NCI-H524 (cell line): Measurements from ENCODE around the gene MND1.
A peak's percentile ranks its signal among the peaks of the same experiment; 100 is the strongest.
"Not testable (repeated sequence)": the region's sequence is repeated elsewhere in the genome, so short reads cannot be mapped to it uniquely, and the experiment has no call there.

ENCODE experiments used
- DNase-seq, 2 experiments: peaks; one replicate each; lab custom pipeline; 2025; lab: John Stamatoyannopoulos, UW

Gene MND1

GRCh38 chr4:153440475-153440874, 96.0 kb downstream of the MND1 start:
- no peak for DNase-seq

GRCh38 chr4:153447175-153447905, 102.9 kb downstream of the MND1 start:
- DNase-seq = no peak

GRCh38 chr4:153448003-153448731, 103.7 kb downstream of the MND1 start:
- peak in 1 of 2 experiments; percentile 5 for DNase-seq

GRCh38 chr4:153449338-153449737, 104.8 kb downstream of the MND1 start:
- DNase-seq = no peak

GRCh38 chr4:153450544-153450917, 106.0 kb downstream of the MND1 start:
- DNase-seq = no peak

DNA sequence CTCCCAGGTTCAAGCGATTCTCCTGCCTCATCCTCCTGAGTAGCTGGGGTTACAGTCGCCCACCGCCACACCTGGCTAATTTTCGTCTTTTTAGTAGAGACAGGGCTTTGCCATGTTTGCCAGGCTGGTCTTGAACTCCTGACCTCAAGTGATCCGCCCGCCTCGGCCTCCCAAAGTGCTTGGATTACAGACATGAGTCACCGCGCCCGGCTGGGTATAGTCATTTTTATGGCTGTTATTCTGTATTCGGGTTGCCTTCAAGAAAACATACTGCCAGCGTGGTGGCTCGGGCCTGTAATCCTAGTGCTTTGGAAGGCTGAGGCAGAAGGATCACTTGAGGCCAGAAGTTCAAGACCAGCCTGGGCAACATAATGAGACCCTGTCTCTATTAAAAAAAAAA, 106.7 kb downstream of the MND1 start:
- not testable (repeated sequence) for DNase-seq

GRCh38 chr4:153451911-153452657, 107.6 kb downstream of the MND1 start:
- no peak for DNase-seq

GRCh38 chr4:153452658-153453378, 108.3 kb downstream of the MND1 start:
- DNase-seq = no peak

DNA sequence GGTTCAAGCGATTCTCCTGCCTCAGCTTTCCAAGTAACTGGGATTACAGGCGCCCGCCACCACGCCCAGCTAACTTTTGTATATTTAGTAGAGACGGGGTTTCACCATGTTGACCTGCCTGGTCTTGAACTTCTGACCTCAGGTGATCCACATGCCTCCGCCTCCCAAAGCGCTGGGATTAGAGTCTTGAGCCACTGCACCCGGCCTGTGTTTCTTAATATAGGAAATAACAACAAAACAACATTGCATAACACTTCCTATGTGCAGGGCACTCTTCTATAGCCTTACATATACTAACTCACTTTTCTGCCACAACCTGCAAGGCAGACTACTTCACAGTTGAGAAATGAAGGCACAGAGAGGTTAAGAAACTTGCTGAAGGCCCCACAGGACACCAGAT, 108.9 kb downstream of the MND1 start:
- no peak for DNase-seq

- no peak for DNase-seq
Measured at GRCh38 chr4:153458969-153459368, 114.5 kb downstream of the MND1 start.

DNA sequence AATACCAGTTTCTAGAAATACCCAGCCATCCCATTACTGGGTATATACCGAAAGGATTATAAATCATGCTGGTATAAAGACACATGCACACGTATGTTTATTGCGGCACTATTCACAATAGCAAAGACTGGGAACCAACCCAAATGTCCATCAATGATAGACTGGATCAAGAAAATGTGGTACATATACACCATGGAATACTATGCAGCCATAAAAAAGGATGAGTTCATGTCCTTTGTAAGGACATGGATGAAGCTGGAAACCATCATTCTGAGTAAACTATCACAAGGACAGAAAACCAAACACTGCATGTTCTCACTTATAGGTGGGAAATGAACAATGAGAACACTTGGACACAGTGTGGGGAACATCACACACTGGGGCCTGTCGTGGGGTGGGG, 117.1 kb downstream of the MND1 start:
- DNase-seq = not testable (repeated sequence)

DNA sequence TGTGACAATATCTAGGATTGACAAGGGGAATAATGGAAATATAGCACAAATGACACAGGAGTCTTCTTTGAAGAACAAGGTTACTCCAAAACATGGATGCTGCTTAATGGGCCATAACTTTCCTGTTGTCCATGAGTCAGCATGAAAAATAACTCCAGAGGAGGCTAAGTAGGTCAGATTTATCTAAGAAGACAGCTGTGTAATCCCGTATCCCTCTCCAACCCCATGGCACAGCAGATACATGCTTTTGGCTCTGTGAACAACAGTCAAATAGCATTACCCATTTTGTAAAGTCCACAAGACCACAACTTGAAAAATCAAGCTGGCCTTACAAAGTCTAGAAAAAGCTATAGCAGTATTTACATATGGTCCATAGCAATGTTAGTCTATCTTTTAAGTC, 119.6 kb downstream of the MND1 start:
- peak; percentile 2 to 7 for DNase-seq
